ENCODE measurements around the gene KLHL22. TPM values are rescaled to one million over a fixed set of nuclear protein-coding genes. Genes with fewer than 3 reads are reported as not detected.

KLHL22 gene
- total and polyA plus RNA-seq, 2 donors (not counting 1 experiment from before 2014, with no cell fraction given) = 17.4 to 35.3 TPM

- Histone ChIP-seq H3K36me3 (ENCODE audit: control insufficient read depth, insufficient read depth, low read length) (peaks cover 4% of the 10 kb centered on the region), H3K4me3 (replicated peaks in 1 of 4; ENCODE audit: control extremely low read depth in 1 of 4, insufficient read depth in 1 of 4, low read depth in 3 of 4, low read length in 4 of 4) (no peak overlapping the region), H3K9ac (ENCODE audit: insufficient read depth, low read length) (no peak overlapping the region), H3K4me2 (ENCODE audit: extremely low read depth, insufficient read depth, low read length) (no peak overlapping the region), H4K20me1 (ENCODE audit: control insufficient read depth, extremely low read depth, insufficient read depth, low read length) (no peaks in the 10 kb centered on the region), H3K4me1 (ENCODE audit: control insufficient read depth, extremely low read depth, insufficient read depth, low read length) (peaks cover 24% of the 10 kb centered on the region), H3K27me3 (ENCODE audit: control insufficient read depth, insufficient read depth, low read length) (no peaks in the 10 kb centered on the region), H3K27ac (ENCODE audit: insufficient read depth, low read length) (no peak overlapping the region), H3K79me2 (ENCODE audit: control insufficient read depth, insufficient read depth, low read length) (peaks cover 19% of the 10 kb centered on the region), H3K9me3 (ENCODE audit: control insufficient read depth, insufficient read depth, low read depth, low read length) (no peaks in the 10 kb centered on the region), H2AFZ (ENCODE audit: low read length) (no peak overlapping the region)
- DNase-seq (ENCODE audit: low read depth in 2 of 2) = no peak
- no peak for TF ChIP-seq CTCF (conservative IDR thresholded peaks at IDR 0.05 in 1 of 2, IDR thresholded peaks at IDR 0.05 in 1 of 2; ENCODE audit: low read depth in 1 of 2, low read length in 2 of 2)
- TF ChIP-seq EZH2 (IDR thresholded peaks at IDR 0.05; ENCODE audit: low read length, missing control alignments) = no peak
These were observed 55.5 kb downstream of the KLHL22 start for GRCh38 chr22:20439928-20440575.

- Histone ChIP-seq H3K9me3 (ENCODE audit: control insufficient read depth, insufficient read depth, low read depth, low read length) (no peaks in the 10 kb centered on the region), H3K27me3 (ENCODE audit: control insufficient read depth, insufficient read depth, low read length) (no peaks in the 10 kb centered on the region), H3K4me1 (ENCODE audit: control insufficient read depth, extremely low read depth, insufficient read depth, low read length) (peaks cover 27% of the 10 kb centered on the region), H4K20me1 (ENCODE audit: control insufficient read depth, extremely low read depth, insufficient read depth, low read length) (no peaks in the 10 kb centered on the region), H3K4me3 (replicated peaks in 1 of 4; ENCODE audit: control extremely low read depth in 1 of 4, insufficient read depth in 1 of 4, low read depth in 3 of 4, low read length in 4 of 4) (no peak overlapping the region), H3K36me3 (ENCODE audit: control insufficient read depth, insufficient read depth, low read length) (peaks cover 4% of the 10 kb centered on the region), H3K27ac (ENCODE audit: insufficient read depth, low read length) (no peak overlapping the region), H3K9ac (ENCODE audit: insufficient read depth, low read length) (no peak overlapping the region), H2AFZ (ENCODE audit: low read length) (no peak overlapping the region), H3K4me2 (ENCODE audit: extremely low read depth, insufficient read depth, low read length) (no peak overlapping the region), H3K79me2 (ENCODE audit: control insufficient read depth, insufficient read depth, low read length) (peaks cover 24% of the 10 kb centered on the region)
- DNase-seq (ENCODE audit: low read depth in 2 of 2) = no peak
- TF ChIP-seq EZH2 (IDR thresholded peaks at IDR 0.05; ENCODE audit: low read length, missing control alignments) = no peak
- TF ChIP-seq CTCF (conservative IDR thresholded peaks at IDR 0.05 in 1 of 2, IDR thresholded peaks at IDR 0.05 in 1 of 2; ENCODE audit: low read depth in 1 of 2, low read length in 2 of 2) = no peak
These were observed 56.1 kb downstream of the KLHL22 start for GRCh38 chr22:20439556-20439927.

GRCh38 chr22:20438678-20439492 is 56.7 kb downstream of the KLHL22 start:
- Histone ChIP-seq H3K79me2 (ENCODE audit: control insufficient read depth, insufficient read depth, low read length) (peaks cover 26% of the 10 kb centered on the region), H3K9me3 (ENCODE audit: control insufficient read depth, insufficient read depth, low read depth, low read length) (no peaks in the 10 kb centered on the region), H3K27ac (ENCODE audit: insufficient read depth, low read length) (no peak overlapping the region), H3K9ac (ENCODE audit: insufficient read depth, low read length) (peak overlapping the region; percentile 76), H3K36me3 (ENCODE audit: control insufficient read depth, insufficient read depth, low read length) (peaks cover 4% of the 10 kb centered on the region), H3K27me3 (ENCODE audit: control insufficient read depth, insufficient read depth, low read length) (no peaks in the 10 kb centered on the region), H4K20me1 (ENCODE audit: control insufficient read depth, extremely low read depth, insufficient read depth, low read length) (no peaks in the 10 kb centered on the region), H3K4me2 (ENCODE audit: extremely low read depth, insufficient read depth, low read length) (peak overlapping the region; percentile 77), H3K4me1 (ENCODE audit: control insufficient read depth, extremely low read depth, insufficient read depth, low read length) (peaks cover 27% of the 10 kb centered on the region), H3K4me3 (replicated peaks in 1 of 4; ENCODE audit: control extremely low read depth in 1 of 4, insufficient read depth in 1 of 4, low read depth in 3 of 4, low read length in 4 of 4) (peak overlapping the region in 3 of 4 experiments; percentile 52 to 86 (median 54)), H2AFZ (ENCODE audit: low read length) (no peak overlapping the region)
- TF ChIP-seq CTCF (conservative IDR thresholded peaks at IDR 0.05 in 1 of 2, IDR thresholded peaks at IDR 0.05 in 1 of 2; ENCODE audit: low read depth in 1 of 2, low read length in 2 of 2) (peak; percentile 26 to 30), EZH2 (IDR thresholded peaks at IDR 0.05; ENCODE audit: low read length, missing control alignments) (no peak)
- DNase-seq (ENCODE audit: low read depth in 2 of 2) = no peak
